Lung (tissue), 12 donors: ENCODE measurements around the gene ARHGAP10. TPM values are rescaled to one million over a fixed set of nuclear protein-coding genes. Genes with fewer than 3 reads are reported as not detected.

Experiments used
- ATAC-seq: fragments of 200-7000 bp; cut with Tn5 transposase; one replicate; pipeline ENCODE4 v1.9.1; 2020; ENCODE audit warnings: moderate number of reproducible peaks; ENCODE audit not compliant: insufficient read depth, low FRiP score
- DNase-seq, 3 donors: peaks; one replicate each; pipeline ENCODE4 v3.0.0-alpha.2; 2013 to 2017
- H3K27ac ChIP-seq, 2 donors: one replicate each; pipeline ENCODE4 v1.5.1; 2013; ENCODE audit warnings: mild to moderate bottlenecking in 2 of 2, moderate library complexity in 2 of 2, control low read depth in 1 of 2, inconsistent platforms in 1 of 2, low read depth in 1 of 2, low read length in 1 of 2
- H3K27me3 ChIP-seq, 3 donors: one replicate each; pipeline ENCODE4 v1.5.1; 2013; ENCODE audit warnings: low read length in 2 of 3; ENCODE audit not compliant: control insufficient read depth in 3 of 3, insufficient read depth in 3 of 3
- H3K36me3 ChIP-seq, 4 donors: one replicate each; pipeline ENCODE4 v1.5.1; 2013; ENCODE audit warnings: low read length in 4 of 4, mild to moderate bottlenecking in 1 of 4, moderate library complexity in 1 of 4; ENCODE audit not compliant: control insufficient read depth in 4 of 4, insufficient read depth in 4 of 4
- H3K4me1 ChIP-seq, 5 donors: one replicate each; pipeline ENCODE4 v1.5.1; 2013; ENCODE audit warnings: low read length in 5 of 5, mild to moderate bottlenecking in 2 of 5, moderate library complexity in 1 of 5; ENCODE audit not compliant: control insufficient read depth in 5 of 5, insufficient read depth in 5 of 5
- H3K4me3 ChIP-seq: one replicate; pipeline ENCODE4 v1.5.1; 2013; ENCODE audit warnings: mild to moderate bottlenecking, control low read depth, moderate library complexity
- H3K9ac ChIP-seq, 2 donors: one replicate each; pipeline ENCODE4 v1.5.1; 2013; ENCODE audit warnings: low read length in 2 of 2, control low read depth in 1 of 2; ENCODE audit not compliant: insufficient read depth in 1 of 2
- H3K9me3 ChIP-seq, 4 donors: one replicate each; pipeline ENCODE4 v1.5.1; 2013; ENCODE audit warnings: low read length in 3 of 4, mild to moderate bottlenecking in 1 of 4, moderate library complexity in 1 of 4; ENCODE audit not compliant: control insufficient read depth in 4 of 4, insufficient read depth in 3 of 4
- WGBS, 2 donors: extraction: QIAGEN DNeasy Blood & Tissue Kit; methylation state at CpG; one replicate each; pipeline ENCODE4 v1.1.7; 2013; 5-methylcytosine and 5-hydroxymethylcytosine counted together
- polyA plus RNA-seq, 2 donors: library from polyadenylated mRNA; stranded (reverse); fragments of 200-250 nt; gene quantifications; one replicate each; pipeline ENCODE4 v1.2.1, GENCODE V29; 2013
- total RNA-seq, 2 donors: library from RNA; depleted of rRNA in 1 of 2; stranded (reverse); fragments of >200 nt in 1 of 2; gene quantifications; one replicate each; pipeline ENCODE4 v1.2.1, GENCODE V29; 2014 to 2021
- TF ChIP-seq, protein P1 (sequence below): IDR thresholded peaks from 2 replicates; pipeline ENCODE4 v1.5.1; 2012; ENCODE audit warnings: mild to moderate bottlenecking; ENCODE audit errors: control extremely low read depth, extremely low read depth
- donor health status: control.
- donor health status: control.
- donor health status: Bipolar disorder and iron deficiency.
- donor health status: healthy.
- donor health status: DM: yes; HTN: yes; CAD: no.

The ARHGAP10 gene
- total and polyA plus RNA-seq, 4 donors = 9.1 to 25.0 (median 17.5) TPM

DNA sequence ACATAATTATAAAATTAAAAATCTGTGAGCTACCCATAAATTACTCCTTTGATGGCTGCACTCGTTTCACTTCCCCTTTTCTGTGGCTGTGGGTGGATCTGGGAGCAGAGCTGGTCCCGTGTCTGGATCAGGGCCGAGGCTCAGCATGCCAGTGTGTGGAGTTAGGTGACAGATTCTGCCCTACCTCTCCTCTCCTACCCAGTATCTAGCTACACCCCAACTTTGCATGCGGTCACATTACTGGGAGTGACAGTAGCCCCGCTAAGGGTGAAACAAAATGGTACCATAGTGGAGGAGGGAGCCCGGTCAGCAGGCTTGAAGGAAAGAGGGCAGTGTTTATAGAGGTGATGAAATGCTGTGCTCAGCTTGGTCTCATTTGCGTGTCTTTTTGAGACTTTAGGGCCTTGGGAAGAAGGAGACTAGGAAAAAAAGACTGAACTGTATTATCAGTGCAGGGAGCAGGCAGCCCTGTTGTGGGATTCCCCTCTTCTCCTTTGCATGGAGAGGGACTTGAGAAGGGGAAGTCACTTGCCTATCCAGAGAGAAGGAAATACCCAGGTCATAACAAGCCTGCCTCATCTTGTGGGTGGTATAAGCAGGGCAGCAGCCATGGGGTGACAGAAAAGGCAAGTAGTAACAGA lies 48.4 kb downstream of the ARHGAP10 start:
- TF ChIP-seq, protein P1, sequence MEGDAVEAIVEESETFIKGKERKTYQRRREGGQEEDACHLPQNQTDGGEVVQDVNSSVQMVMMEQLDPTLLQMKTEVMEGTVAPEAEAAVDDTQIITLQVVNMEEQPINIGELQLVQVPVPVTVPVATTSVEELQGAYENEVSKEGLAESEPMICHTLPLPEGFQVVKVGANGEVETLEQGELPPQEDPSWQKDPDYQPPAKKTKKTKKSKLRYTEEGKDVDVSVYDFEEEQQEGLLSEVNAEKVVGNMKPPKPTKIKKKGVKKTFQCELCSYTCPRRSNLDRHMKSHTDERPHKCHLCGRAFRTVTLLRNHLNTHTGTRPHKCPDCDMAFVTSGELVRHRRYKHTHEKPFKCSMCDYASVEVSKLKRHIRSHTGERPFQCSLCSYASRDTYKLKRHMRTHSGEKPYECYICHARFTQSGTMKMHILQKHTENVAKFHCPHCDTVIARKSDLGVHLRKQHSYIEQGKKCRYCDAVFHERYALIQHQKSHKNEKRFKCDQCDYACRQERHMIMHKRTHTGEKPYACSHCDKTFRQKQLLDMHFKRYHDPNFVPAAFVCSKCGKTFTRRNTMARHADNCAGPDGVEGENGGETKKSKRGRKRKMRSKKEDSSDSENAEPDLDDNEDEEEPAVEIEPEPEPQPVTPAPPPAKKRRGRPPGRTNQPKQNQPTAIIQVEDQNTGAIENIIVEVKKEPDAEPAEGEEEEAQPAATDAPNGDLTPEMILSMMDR = no peak
- Histone ChIP-seq H3K27ac (peak overlapping the region in 1 of 2 donors; percentile 20), H3K4me3 (no peak overlapping the region), H3K9me3 (no peaks in the 10 kb centered on the region), H3K36me3 (no peaks in the 10 kb centered on the region), H3K27me3 (no peaks in the 10 kb centered on the region), H3K9ac (no peak overlapping the region), H3K4me1 (peaks cover 0 to 23% (median 4%) of the 10 kb centered on the region in 5 donors)
- peak; percentile 30 for ATAC-seq
- 33 to 65% methylated on average over 7 of the region's 7 CpGs for WGBS, 2 donors
- DNase-seq = no peak

DNA sequence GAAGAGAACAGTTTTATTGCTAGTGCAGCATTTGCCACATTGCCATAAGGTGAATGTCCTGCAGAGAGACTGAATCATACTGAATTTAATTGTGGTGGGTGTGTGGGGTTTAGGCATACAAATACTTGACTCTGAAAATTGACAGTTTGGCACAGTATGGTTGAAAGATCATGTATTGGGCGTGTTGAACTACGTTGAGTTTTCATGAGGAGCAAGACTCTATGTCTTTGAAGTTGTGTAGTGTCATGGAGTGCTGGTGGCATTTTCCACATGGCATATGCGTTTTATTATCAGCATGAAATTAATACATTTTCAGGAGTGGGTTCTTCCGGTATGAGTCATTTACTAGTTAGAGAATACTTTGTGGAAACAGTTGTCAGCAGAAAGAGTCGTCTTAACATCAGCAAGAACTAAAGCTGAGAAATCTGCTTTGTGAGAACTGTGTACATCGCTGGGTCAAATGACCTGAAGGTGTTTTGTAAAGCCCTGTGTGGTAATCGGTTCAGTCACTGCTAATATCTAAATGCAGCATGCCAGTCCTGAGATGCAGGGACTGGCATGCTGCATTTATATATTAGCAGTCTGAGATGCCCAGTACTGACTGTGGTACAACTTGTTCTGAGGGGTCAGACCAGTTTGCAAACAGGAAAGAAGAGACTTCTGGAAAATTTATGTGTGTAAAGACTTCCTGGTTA lies 50.3 kb downstream of the ARHGAP10 start:
- no peak overlapping the region for H3K27ac ChIP-seq
- H3K27me3 ChIP-seq = no peaks in the 10 kb centered on the region
- H3K9me3 ChIP-seq = no peaks in the 10 kb centered on the region
- no peak overlapping the region for H3K4me3 ChIP-seq
- WGBS, 2 donors = 50 to 69% methylated on average over 7 of the region's 7 CpGs
- no peak overlapping the region for H3K9ac ChIP-seq
- no peaks in the 10 kb centered on the region for H3K36me3 ChIP-seq
- DNase-seq (peak in 2 of 3 donors; percentile 47 to 59), ATAC-seq (peak; percentile 27)
- H3K4me1 ChIP-seq = peaks cover 3 to 28% (median 9%) of the 10 kb centered on the region in 5 donors
- TF ChIP-seq, protein P1 = no peak

DNA sequence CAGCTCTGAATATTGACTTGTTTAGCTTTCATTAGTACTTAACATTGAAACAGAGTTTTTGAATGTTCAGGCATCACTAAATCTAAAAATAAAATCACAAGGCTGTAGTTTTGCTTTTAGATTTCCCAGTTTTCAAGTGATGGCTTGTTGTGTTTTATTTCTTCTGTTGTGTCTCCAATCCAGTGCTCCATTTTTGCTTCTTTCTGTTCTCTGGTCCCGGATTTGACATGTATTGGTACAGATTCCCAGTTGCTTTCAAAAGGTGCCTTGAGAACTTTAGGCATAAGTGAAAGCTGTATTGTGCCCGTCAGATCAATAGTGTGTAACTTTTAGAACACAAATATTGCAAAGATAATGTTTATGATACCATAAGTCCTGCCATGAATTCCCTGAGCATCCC lies 53.2 kb downstream of the ARHGAP10 start:
- WGBS, 2 donors = 76 to 90% methylated on average over 2 of the region's 2 CpGs
- peak overlapping the region in 1 of 2 donors; percentile 33 for H3K27ac ChIP-seq

More for the DNA sequence above, 53.2 kb downstream of the ARHGAP10 start:
- DNase-seq (peak in 1 of 3 donors; percentile 22), ATAC-seq (no peak)
- peak overlapping the region in 1 of 2 donors; percentile 42 for H3K9ac ChIP-seq
- no peaks in the 10 kb centered on the region for H3K27me3 ChIP-seq
- H3K4me1 ChIP-seq = peaks cover 5 to 30% (median 18%) of the 10 kb centered on the region in 5 donors
- TF ChIP-seq, protein P1 = no peak
- H3K4me3 ChIP-seq = no peak overlapping the region
- peaks cover 0 to 2% (median 0%) of the 10 kb centered on the region in 4 donors for H3K9me3 ChIP-seq
- no peaks in the 10 kb centered on the region for H3K36me3 ChIP-seq
